WTC11 (cell line): ENCODE results near the gene FXYD6. TPM values are rescaled to one million over a fixed set of nuclear protein-coding genes. Genes with fewer than 3 reads are reported as not detected.
A peak's percentile ranks its signal among the peaks of the same experiment; 100 is the strongest.

Source experiments
- ATAC-seq: fragments of 200-7000 bp; cut with Tn5 transposase; 2 replicates; pipeline ENCODE4 v1.10.0; 2021; ENCODE audit warnings: mild to moderate bottlenecking, moderate library complexity
- CTCF ChIA-PET: fragments of 300-600 bp; sonication (Branson Sonifier 250); formaldehyde crosslinking; loops from one replicate; lab custom pipeline; 2021; ENCODE audit warnings: antibody characterized with exemption; lab: Charles Lee
- POLR2A ChIA-PET: fragments of 350-600 bp; sonication (Branson Sonifier 250); formaldehyde crosslinking; loops from one replicate; lab custom pipeline; 2021; ENCODE audit warnings: antibody characterized with exemption; lab: Charles Lee
- DNase-seq: peaks from one replicate; pipeline ENCODE4 v3.0.0; 2021; ENCODE audit warnings: low spot score
- H3K27ac Mint-ChIP-seq: 2 replicates; pipeline ENCODE4 v1.8.0; 2021; ENCODE audit warnings: mixed read lengths
- H3K27me3 Mint-ChIP-seq: 2 replicates; pipeline ENCODE4 v1.8.0; 2021; ENCODE audit warnings: low read depth, mild to moderate bottlenecking, moderate library complexity, mixed read lengths
- H3K36me3 Mint-ChIP-seq: 2 replicates; pipeline ENCODE4 v1.8.0; 2021; ENCODE audit warnings: mixed read lengths
- H3K4me1 Mint-ChIP-seq: 2 replicates; pipeline ENCODE4 v1.8.0; 2022; ENCODE audit warnings: mixed read lengths
- H3K4me3 Mint-ChIP-seq: 2 replicates; pipeline ENCODE4 v1.8.0; 2021; ENCODE audit warnings: mild to moderate bottlenecking, moderate library complexity, mixed read lengths
- H3K9me3 Mint-ChIP-seq: 2 replicates; pipeline ENCODE4 v1.8.0; 2021; ENCODE audit warnings: mixed read lengths
- ATF1 ChIP-seq: sonication (generic); formaldehyde crosslinking; IDR thresholded peaks from 2 replicates; pipeline ENCODE4 v1.8.1; 2023; ENCODE audit warnings: mild to moderate bottlenecking, moderate library complexity, missing genetic modification reagents
- CBFB ChIP-seq: sonication (generic); formaldehyde crosslinking; IDR thresholded peaks from 2 replicates; pipeline ENCODE4 v1.8.1; 2022; ENCODE audit warnings: mild to moderate bottlenecking, low read depth, missing genetic modification reagents
- ETV6 ChIP-seq: sonication (generic); formaldehyde crosslinking; IDR thresholded peaks from 2 replicates; pipeline ENCODE4 v1.8.1; 2022; ENCODE audit warnings: mild to moderate bottlenecking, missing genetic modification reagents
- FOXP1 ChIP-seq: sonication (generic); formaldehyde crosslinking; IDR thresholded peaks from 2 replicates; pipeline ENCODE4 v1.8.0; 2022; ENCODE audit warnings: missing genetic modification reagents, mild to moderate bottlenecking, moderate library complexity, borderline replicate concordance
- NR3C1 ChIP-seq: sonication (generic); formaldehyde crosslinking; conservative IDR thresholded peaks from 2 replicates; pipeline ENCODE4 v1.8.1; 2023; ENCODE audit warnings: low read depth, mild to moderate bottlenecking, missing genetic modification reagents
- SP1 ChIP-seq: sonication (generic); formaldehyde crosslinking; conservative IDR thresholded peaks from 2 replicates; pipeline ENCODE4 v1.8.1; 2022; ENCODE audit warnings: missing genetic modification reagents
- ZNF121 ChIP-seq: sonication (generic); formaldehyde crosslinking; IDR thresholded peaks from 2 replicates; pipeline ENCODE4 v1.8.0; 2023; ENCODE audit warnings: missing genetic modification reagents
- ZNF219 ChIP-seq: sonication (generic); formaldehyde crosslinking; IDR thresholded peaks from 2 replicates; pipeline ENCODE4 v1.8.0; 2023; ENCODE audit warnings: missing genetic modification reagents, mild to moderate bottlenecking, borderline replicate concordance
- ZNF232 ChIP-seq: sonication (generic); formaldehyde crosslinking; IDR thresholded peaks from 2 replicates; pipeline ENCODE4 v1.8.0; 2022; ENCODE audit warnings: mild to moderate bottlenecking, missing genetic modification reagents
- ZNF317 ChIP-seq: sonication (generic); formaldehyde crosslinking; IDR thresholded peaks from 2 replicates; pipeline ENCODE4 v1.8.1; 2023; ENCODE audit warnings: low read depth, mild to moderate bottlenecking, moderate library complexity, missing genetic modification reagents, borderline replicate concordance
- ZNF671 ChIP-seq: fragments of 250-450 bp; sonication (Bioruptor Pico); IDR thresholded peaks from 2 replicates; pipeline ENCODE4 v1.8.0; 2021; ENCODE audit warnings: mild to moderate bottlenecking
- total RNA-seq: library from RNA; stranded (reverse); gene quantifications from 3 replicates; pipeline ENCODE4 v1.2.3, GENCODE V29; 2021
- TF ChIP-seq, protein P1 (sequence below): fragments of 250-450 bp; sonication (Bioruptor Pico); IDR thresholded peaks from 2 replicates; pipeline ENCODE4 v1.9.0; 2021; ENCODE audit warnings: mild to moderate bottlenecking
- TF ChIP-seq, protein P2 (sequence below): sonication (generic); formaldehyde crosslinking; IDR thresholded peaks from 2 replicates; pipeline ENCODE4 v1.8.1; 2022; ENCODE audit warnings: mild to moderate bottlenecking, missing genetic modification reagents, moderate library complexity, borderline replicate concordance
- TF ChIP-seq, protein P3 (sequence below): sonication (generic); formaldehyde crosslinking; IDR thresholded peaks from 2 replicates; pipeline ENCODE4 v1.8.1; 2023; ENCODE audit warnings: mild to moderate bottlenecking, missing genetic modification reagents, moderate library complexity
- TF ChIP-seq, protein P4 (sequence below): sonication (generic); formaldehyde crosslinking; IDR thresholded peaks from 2 replicates; pipeline ENCODE4 v1.8.0; 2022; ENCODE audit warnings: mild to moderate bottlenecking, missing genetic modification reagents
- TF ChIP-seq, protein P5 (sequence below): sonication (generic); formaldehyde crosslinking; IDR thresholded peaks from 2 replicates; pipeline ENCODE4 v1.8.1; 2022; ENCODE audit warnings: low read depth, mild to moderate bottlenecking, moderate library complexity, missing genetic modification reagents, borderline replicate concordance
- TF ChIP-seq, protein P6 (sequence below): sonication (generic); formaldehyde crosslinking; IDR thresholded peaks from 2 replicates; pipeline ENCODE4 v1.8.1; 2022; ENCODE audit warnings: missing genetic modification reagents, borderline replicate concordance

The FXYD6 gene
- total RNA-seq, 1 experiment from 2014 or later, result 26.2 TPM

DNA sequence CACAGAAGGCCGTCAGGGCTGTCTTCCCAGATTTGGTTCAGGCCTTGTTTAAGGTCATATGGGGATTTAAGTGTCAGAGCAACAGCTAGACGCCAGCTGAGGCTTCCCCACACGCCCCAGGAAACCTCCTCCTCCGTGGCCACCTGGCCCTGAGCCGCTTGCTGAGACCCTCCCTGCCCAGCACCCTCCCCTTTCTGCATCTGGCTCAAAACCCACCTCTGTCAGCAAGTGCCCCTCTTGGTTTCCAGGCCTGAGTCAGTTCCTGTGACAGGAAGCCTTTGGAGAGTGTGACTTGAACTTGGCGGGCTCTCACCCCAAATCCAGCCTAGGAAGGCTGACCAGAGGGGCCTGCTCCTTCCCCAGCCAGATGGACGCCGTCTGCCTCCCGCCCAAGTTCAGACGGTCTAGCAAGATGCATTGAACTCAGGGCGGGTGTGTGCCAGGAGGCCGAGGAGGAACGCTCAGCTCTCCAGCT is 52.5 kb downstream of the FXYD6 start:
- POLR2A ChIA-PET, result no interaction called here
- H3K36me3 Mint-ChIP-seq, result no peaks in the 10 kb centered on the region
- ATAC-seq, result no peak
- TF ChIP-seq ZNF317 (CRISPR knock-in tag) (no peak), SP1 (CRISPR knock-in tag) (no peak), ETV6 (CRISPR knock-in tag) (no peak), NR3C1 (no peak), ZNF232 (CRISPR knock-in tag) (no peak), ZNF671 (CRISPR knock-in tag) (no peak), FOXP1 (no peak), ZNF219 (CRISPR knock-in tag) (no peak), CBFB (no peak), ATF1 (CRISPR knock-in tag) (no peak)
- TF ChIP-seq, protein P1, sequence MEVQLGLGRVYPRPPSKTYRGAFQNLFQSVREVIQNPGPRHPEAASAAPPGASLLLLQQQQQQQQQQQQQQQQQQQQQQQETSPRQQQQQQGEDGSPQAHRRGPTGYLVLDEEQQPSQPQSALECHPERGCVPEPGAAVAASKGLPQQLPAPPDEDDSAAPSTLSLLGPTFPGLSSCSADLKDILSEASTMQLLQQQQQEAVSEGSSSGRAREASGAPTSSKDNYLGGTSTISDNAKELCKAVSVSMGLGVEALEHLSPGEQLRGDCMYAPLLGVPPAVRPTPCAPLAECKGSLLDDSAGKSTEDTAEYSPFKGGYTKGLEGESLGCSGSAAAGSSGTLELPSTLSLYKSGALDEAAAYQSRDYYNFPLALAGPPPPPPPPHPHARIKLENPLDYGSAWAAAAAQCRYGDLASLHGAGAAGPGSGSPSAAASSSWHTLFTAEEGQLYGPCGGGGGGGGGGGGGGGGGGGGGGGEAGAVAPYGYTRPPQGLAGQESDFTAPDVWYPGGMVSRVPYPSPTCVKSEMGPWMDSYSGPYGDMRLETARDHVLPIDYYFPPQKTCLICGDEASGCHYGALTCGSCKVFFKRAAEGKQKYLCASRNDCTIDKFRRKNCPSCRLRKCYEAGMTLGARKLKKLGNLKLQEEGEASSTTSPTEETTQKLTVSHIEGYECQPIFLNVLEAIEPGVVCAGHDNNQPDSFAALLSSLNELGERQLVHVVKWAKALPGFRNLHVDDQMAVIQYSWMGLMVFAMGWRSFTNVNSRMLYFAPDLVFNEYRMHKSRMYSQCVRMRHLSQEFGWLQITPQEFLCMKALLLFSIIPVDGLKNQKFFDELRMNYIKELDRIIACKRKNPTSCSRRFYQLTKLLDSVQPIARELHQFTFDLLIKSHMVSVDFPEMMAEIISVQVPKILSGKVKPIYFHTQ (CRISPR knock-in tag), result no peak
- TF ChIP-seq, protein P2, sequence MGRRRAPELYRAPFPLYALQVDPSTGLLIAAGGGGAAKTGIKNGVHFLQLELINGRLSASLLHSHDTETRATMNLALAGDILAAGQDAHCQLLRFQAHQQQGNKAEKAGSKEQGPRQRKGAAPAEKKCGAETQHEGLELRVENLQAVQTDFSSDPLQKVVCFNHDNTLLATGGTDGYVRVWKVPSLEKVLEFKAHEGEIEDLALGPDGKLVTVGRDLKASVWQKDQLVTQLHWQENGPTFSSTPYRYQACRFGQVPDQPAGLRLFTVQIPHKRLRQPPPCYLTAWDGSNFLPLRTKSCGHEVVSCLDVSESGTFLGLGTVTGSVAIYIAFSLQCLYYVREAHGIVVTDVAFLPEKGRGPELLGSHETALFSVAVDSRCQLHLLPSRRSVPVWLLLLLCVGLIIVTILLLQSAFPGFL (CRISPR knock-in tag), result no peak
- TF ChIP-seq, protein P3, sequence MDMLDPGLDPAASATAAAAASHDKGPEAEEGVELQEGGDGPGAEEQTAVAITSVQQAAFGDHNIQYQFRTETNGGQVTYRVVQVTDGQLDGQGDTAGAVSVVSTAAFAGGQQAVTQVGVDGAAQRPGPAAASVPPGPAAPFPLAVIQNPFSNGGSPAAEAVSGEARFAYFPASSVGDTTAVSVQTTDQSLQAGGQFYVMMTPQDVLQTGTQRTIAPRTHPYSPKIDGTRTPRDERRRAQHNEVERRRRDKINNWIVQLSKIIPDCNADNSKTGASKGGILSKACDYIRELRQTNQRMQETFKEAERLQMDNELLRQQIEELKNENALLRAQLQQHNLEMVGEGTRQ (CRISPR knock-in tag), result no peak
- TF ChIP-seq, protein P4, sequence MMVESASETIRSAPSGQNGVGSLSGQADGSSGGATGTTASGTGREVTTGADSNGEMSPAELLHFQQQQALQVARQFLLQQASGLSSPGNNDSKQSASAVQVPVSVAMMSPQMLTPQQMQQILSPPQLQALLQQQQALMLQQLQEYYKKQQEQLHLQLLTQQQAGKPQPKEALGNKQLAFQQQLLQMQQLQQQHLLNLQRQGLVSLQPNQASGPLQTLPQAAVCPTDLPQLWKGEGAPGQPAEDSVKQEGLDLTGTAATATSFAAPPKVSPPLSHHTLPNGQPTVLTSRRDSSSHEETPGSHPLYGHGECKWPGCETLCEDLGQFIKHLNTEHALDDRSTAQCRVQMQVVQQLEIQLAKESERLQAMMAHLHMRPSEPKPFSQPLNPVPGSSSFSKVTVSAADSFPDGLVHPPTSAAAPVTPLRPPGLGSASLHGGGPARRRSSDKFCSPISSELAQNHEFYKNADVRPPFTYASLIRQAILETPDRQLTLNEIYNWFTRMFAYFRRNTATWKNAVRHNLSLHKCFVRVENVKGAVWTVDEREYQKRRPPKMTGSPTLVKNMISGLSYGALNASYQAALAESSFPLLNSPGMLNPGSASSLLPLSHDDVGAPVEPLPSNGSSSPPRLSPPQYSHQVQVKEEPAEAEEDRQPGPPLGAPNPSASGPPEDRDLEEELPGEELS, result no peak
- TF ChIP-seq, protein P5, sequence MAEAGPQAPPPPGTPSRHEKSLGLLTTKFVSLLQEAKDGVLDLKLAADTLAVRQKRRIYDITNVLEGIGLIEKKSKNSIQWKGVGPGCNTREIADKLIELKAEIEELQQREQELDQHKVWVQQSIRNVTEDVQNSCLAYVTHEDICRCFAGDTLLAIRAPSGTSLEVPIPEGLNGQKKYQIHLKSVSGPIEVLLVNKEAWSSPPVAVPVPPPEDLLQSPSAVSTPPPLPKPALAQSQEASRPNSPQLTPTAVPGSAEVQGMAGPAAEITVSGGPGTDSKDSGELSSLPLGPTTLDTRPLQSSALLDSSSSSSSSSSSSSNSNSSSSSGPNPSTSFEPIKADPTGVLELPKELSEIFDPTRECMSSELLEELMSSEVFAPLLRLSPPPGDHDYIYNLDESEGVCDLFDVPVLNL (CRISPR knock-in tag), result no peak
- TF ChIP-seq, all 79 proteins: peak for 0
- CTCF ChIA-PET, result interaction anchor here (1.0 to 13.0 kb wide), 10 partner anchors 9 to 229 kb away, joined by 3 to 336 read pairs (median 7); no protein-coding TSS in a partner anchor
- H3K27me3 Mint-ChIP-seq, result no peaks in the 10 kb centered on the region
- no peaks in the 10 kb centered on the region for H3K9me3 Mint-ChIP-seq
- H3K4me3 Mint-ChIP-seq, result no peak overlapping the region
- H3K27ac Mint-ChIP-seq, result no peak overlapping the region
- H3K4me1 Mint-ChIP-seq, result peaks cover 39% of the 10 kb centered on the region
- no peak for DNase-seq

DNA sequence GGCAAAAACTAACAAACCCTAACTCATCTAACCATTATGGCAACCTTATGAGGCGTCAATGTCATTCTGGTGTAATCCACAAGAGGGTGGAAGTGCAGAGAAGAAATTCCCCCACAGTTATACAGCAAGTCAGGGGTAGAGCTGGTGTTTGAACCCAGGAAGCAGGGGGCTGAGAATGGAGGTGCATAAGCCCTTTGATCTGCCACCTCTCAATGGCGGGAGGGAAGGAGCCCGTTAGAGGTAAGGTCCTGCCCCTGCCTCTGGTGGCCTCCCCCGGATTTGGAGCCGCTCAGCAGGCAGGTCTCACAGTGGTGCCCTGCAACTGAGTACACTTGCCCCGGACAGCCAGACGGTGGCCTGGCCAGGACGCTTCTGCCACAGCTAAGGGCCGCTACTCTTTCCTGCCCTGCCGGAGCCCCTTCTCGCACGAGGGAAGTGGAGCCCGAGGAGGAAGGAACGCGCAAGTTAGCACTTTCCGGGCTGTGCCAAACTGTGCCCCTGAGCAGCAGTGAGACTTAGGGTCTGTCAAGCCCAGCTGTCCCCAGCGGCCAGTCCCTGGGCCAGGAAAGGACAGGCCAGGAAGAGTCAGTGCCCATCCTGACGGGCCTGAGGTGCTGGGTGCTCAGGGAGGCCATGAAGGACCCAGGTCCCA is 53.0 kb downstream of the FXYD6 start:
- Mint-ChIP-seq H3K4me3 (no peak overlapping the region), H3K27ac (no peak overlapping the region), H3K36me3 (no peaks in the 10 kb centered on the region), H3K9me3 (no peaks in the 10 kb centered on the region), H3K27me3 (no peaks in the 10 kb centered on the region), H3K4me1 (peaks cover 39% of the 10 kb centered on the region)
- DNase-seq (peak; percentile 15), ATAC-seq (no peak; the same call in 1 of the 2 replicates)
- ChIA-PET POLR2A (interaction anchor here (0.8 to 1.1 kb wide), 2 partner anchors 20 to 1952 kb away, joined by 3 read pairs; no protein-coding TSS in a partner anchor), CTCF (interaction anchor here (0.5 to 13.0 kb wide), 16 partner anchors 10 to 398 kb away, joined by 3 to 336 read pairs (median 5); partner anchors contain the start of gene FXYD6)
- TF ChIP-seq ZNF121 (CRISPR knock-in tag), result peak; percentile 85; the same call in 1 of the 2 replicates
- TF ChIP-seq, protein P6, sequence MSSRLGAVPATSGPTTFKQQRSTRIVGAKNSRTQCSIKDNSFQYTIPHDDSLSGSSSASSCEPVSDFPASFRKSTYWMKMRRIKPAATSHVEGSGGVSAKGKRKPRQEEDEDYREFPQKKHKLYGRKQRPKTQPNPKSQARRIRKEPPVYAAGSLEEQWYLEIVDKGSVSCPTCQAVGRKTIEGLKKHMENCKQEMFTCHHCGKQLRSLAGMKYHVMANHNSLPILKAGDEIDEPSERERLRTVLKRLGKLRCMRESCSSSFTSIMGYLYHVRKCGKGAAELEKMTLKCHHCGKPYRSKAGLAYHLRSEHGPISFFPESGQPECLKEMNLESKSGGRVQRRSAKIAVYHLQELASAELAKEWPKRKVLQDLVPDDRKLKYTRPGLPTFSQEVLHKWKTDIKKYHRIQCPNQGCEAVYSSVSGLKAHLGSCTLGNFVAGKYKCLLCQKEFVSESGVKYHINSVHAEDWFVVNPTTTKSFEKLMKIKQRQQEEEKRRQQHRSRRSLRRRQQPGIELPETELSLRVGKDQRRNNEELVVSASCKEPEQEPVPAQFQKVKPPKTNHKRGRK (CRISPR knock-in tag), result no peak
